Suprapubic skin (tissue), 4 donors: ENCODE measurements around the gene EXD3.

ENCODE experiments used
- EP300 ChIP-seq: sonication (generic); formaldehyde crosslinking; IDR thresholded peaks from one replicate; pipeline ENCODE4 v1.6.1; 2017; ENCODE audit warnings: antibody characterized with exemption
- POLR2A ChIP-seq, 2 donors: fragments of 450-650 bp; IDR thresholded peaks; one replicate each; pipeline ENCODE4 v1.6.1; 2017; ENCODE audit warnings: antibody characterized with exemption in 2 of 2, mild to moderate bottlenecking in 2 of 2, moderate library complexity in 2 of 2
- POLR2AphosphoS5 ChIP-seq, 3 donors: sonication (generic); formaldehyde crosslinking; IDR thresholded peaks; one replicate each; pipeline ENCODE4 v1.6.1; 2017; ENCODE audit warnings: antibody characterized with exemption in 3 of 3
- TF ChIP-seq, protein P1 (sequence below), 2 donors: fragments of 200-600 bp in 1 of 2; fragments of 450-650 bp in 1 of 2; sonication (generic) in 1 of 2; IDR thresholded peaks; one replicate each; pipeline ENCODE4 v1.5.1; 2016 to 2019; ENCODE audit warnings: antibody characterized with exemption in 2 of 2, mild to moderate bottlenecking in 1 of 2, moderate library complexity in 1 of 2

DNA sequence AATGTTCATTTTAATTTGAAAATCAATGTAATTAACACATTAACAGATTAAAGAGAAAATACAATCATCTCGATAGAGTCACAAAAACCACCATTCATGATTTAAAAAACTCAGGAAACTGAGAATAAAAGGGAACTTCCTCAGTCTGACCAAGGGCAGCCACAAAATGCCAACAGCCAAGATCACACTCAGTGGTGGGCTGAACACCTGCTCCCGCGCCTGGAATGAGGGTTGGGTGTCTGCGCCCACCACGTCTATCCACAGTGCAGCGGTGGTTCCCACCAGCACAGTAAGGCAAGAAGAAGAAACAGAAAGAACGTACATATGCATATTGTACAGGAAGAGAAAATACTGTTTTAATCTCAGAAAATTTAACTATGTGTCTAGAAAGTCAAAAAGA is 47.8 kb upstream of the EXD3 start:
- TF ChIP-seq, protein P1, sequence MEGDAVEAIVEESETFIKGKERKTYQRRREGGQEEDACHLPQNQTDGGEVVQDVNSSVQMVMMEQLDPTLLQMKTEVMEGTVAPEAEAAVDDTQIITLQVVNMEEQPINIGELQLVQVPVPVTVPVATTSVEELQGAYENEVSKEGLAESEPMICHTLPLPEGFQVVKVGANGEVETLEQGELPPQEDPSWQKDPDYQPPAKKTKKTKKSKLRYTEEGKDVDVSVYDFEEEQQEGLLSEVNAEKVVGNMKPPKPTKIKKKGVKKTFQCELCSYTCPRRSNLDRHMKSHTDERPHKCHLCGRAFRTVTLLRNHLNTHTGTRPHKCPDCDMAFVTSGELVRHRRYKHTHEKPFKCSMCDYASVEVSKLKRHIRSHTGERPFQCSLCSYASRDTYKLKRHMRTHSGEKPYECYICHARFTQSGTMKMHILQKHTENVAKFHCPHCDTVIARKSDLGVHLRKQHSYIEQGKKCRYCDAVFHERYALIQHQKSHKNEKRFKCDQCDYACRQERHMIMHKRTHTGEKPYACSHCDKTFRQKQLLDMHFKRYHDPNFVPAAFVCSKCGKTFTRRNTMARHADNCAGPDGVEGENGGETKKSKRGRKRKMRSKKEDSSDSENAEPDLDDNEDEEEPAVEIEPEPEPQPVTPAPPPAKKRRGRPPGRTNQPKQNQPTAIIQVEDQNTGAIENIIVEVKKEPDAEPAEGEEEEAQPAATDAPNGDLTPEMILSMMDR (IDR thresholded peaks at IDR 0.05), result no peak
- TF ChIP-seq POLR2A (IDR thresholded peaks at IDR 0.05) (no peak), POLR2AphosphoS5 (IDR thresholded peaks at IDR 0.05) (no peak), EP300 (no peak)
